DMS53 treated with DMSO at 0.1 percent for 48 hours (cell line): ENCODE measurements around the gene TTC39A.

Experiments used
- DNase-seq: peaks from one replicate; lab custom pipeline; 2025; ENCODE audit not compliant: unreplicated experiment; lab: John Stamatoyannopoulos, UW

TTC39A gene

GRCh38 chr1:51298322-51298705 is 32.0 kb downstream of the TTC39A start:
- DNase-seq = no peak

DNA sequence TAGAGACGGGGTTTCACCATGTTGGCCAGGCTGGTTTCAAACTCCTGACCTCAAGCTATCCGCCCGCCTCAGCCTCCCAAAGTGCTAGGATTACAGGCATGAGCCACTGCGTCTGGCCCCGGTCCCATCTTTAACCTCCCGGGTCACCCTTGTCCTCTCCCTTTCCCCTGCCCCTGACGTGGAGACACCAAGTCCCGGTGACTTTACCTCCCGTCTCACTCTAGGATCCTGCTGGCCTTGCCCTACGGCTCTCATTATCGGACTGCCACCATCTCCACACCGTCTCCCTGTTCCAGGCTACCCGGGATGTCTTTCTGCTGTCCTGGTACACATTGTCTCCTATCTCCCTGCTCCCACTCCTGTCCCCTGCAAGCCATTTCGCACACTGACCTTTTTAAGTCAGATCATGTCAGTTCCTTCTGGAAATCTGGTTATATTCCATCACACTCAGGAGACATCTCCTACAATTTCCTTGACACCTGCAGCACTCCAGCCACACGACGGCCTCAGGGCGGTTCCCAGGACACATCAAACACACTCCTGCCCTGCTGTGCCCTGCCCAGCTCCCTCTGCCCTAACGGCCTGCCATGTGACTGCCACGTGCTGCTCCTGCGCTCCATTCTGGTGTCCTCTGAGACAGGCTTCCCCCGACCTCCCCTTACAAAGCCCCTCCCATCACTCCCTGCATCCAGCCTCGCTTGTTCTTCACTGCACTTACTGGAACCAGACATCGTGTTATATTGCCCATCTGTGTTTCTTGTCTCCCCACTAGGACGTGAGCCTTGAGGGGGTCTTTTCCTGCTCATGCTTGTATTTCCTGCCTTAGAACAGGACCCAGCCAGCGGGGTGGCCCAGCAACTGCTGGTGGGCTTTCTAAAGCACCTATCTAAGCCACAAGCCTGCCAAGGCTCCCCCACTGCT is 32.7 kb downstream of the TTC39A start:
- DNase-seq = peak; percentile 89

- DNase-seq = peak; percentile 95
Measured at GRCh38 chr1:51296383-51297357, 33.7 kb downstream of the TTC39A start.

- no peak for DNase-seq
Measured at GRCh38 chr1:51295926-51296325, 34.4 kb downstream of the TTC39A start.

GRCh38 chr1:51294566-51295184 is 35.7 kb downstream of the TTC39A start:
- no peak for DNase-seq

GRCh38 chr1:51293898-51294515 is 36.4 kb downstream of the TTC39A start:
- DNase-seq = no peak

DNA sequence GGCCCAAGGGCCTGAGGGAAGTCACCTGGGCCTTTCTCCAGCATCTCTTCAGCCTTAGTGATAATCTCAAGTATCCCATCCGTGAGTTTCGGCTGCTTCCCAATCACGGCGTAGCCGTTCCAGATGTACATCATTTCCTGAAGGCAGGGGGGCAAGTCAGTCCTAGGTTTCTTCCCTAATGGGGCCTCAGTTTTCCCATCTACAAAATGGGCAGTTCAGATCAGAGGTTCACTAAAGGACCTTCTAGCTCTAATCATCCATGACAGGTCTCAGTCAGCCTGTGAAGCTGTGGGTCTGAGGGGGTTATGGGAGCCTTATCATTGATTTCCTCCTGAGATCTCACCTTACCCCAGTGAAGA is 39.9 kb downstream of the TTC39A start:
- no peak for DNase-seq

GRCh38 chr1:51289676-51290488 is 40.5 kb downstream of the TTC39A start:
- DNase-seq = no peak

GRCh38 chr1:51288578-51288977 is 41.8 kb downstream of the TTC39A start:
- no peak for DNase-seq

DNA sequence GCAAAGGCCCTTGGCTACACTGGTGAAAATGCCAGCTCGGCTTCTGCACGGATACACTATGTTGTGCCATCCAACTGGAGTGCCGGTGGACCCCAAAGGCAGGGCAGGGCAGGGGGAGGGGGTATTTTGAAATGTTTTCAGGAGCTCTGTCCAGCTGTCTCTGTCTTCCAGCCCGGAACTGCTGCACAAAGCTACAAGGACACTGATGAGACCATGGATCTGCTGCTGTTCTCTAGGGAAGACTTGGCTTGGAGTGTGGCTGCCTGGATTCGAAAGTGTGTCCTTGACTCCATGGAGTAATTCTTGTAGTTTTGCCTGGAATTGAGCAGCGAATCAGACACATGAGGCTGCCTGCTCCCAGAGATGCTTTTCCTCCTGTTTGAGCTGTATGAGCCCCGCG is 42.4 kb downstream of the TTC39A start:
- no peak for DNase-seq

- DNase-seq = no peak
Measured at GRCh38 chr1:51285055-51285454, 45.3 kb downstream of the TTC39A start.

GRCh38 chr1:51284487-51284954 is 45.8 kb downstream of the TTC39A start:
- peak; percentile 40 for DNase-seq

- no peak for DNase-seq
Measured at GRCh38 chr1:51283979-51284378, 46.4 kb downstream of the TTC39A start.

DNA sequence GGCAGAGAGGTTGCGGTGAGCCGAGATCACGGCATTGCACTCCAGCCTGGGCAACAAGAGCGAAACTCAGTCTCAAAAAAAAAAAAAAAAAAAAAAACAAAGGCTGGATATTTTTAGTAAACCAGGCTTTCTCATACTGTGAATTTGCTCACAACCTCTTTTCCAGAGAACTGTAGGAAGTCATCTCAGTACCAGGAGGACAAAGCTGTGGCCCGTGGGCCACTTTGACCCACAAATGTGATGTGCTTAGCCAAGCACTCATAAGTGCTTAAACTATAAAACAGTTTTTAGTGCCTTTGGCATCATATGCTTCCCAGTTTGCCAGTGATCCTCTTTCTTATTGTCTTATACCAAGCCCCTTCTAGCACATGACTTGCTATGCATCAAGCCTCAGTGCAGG is 47.8 kb downstream of the TTC39A start:
- no peak for DNase-seq

- DNase-seq = no peak
Measured at GRCh38 chr1:51281807-51282206, 48.6 kb downstream of the TTC39A start.

- no peak for DNase-seq
Measured at GRCh38 chr1:51280321-51280978, 49.9 kb downstream of the TTC39A start.

GRCh38 chr1:51276286-51276685 is 54.1 kb downstream of the TTC39A start:
- no peak for DNase-seq

GRCh38 chr1:51274676-51275075 is 55.7 kb downstream of the TTC39A start:
- no peak for DNase-seq

GRCh38 chr1:51272916-51273315 is 57.4 kb downstream of the TTC39A start:
- DNase-seq = no peak
